HepG2 (cell line): Measurements from ENCODE around the gene SMURF1. TPM values are rescaled to one million over a fixed set of nuclear protein-coding genes. Genes with fewer than 3 reads are reported as not detected.
A peak's percentile ranks its signal among the peaks of the same experiment; 100 is the strongest.

Experiments
- CBX5 ChIP-seq: sonication (generic); formaldehyde crosslinking; IDR thresholded peaks from 2 replicates; pipeline ENCODE4 v1.4.0; 2020; ENCODE audit warnings: missing genetic modification reagents, borderline replicate concordance
- CEBPG ChIP-seq: IDR thresholded peaks from 2 replicates; pipeline ENCODE4 v1.6.1; 2016
- GABPA ChIP-seq, 2 experiments: IDR thresholded peaks; 2 replicates each; pipeline ENCODE4 v1.6.1; 2011 to 2016; ENCODE audit warnings: low read depth in 2 of 2, low read length in 1 of 2, missing biosample characterization in 1 of 2, missing genetic modification characterization in 1 of 2
- GZF1 ChIP-seq: sonication (generic); formaldehyde crosslinking; IDR thresholded peaks from 2 replicates; pipeline ENCODE4 v1.5.1; 2020; ENCODE audit warnings: mild to moderate bottlenecking, missing genetic modification reagents
- HDAC1 ChIP-seq: sonication (generic); formaldehyde crosslinking; IDR thresholded peaks from 2 replicates; pipeline ENCODE4 v1.5.1; 2020; ENCODE audit warnings: mild to moderate bottlenecking, missing genetic modification reagents
- JUND ChIP-seq: sonication (generic); formaldehyde crosslinking; IDR thresholded peaks from 2 replicates; pipeline ENCODE4 v1.8.0; 2022; ENCODE audit warnings: mild to moderate bottlenecking, missing genetic modification reagents
- TBL1XR1 ChIP-seq: fragments of 150-350 bp; IDR thresholded peaks from 2 replicates; pipeline ENCODE4 v1.6.1; 2014; ENCODE audit warnings: borderline replicate concordance, low read length; ENCODE audit not compliant: partially characterized antibody
- THAP11 ChIP-seq: IDR thresholded peaks from 2 replicates; pipeline ENCODE4 v1.6.1; 2016; ENCODE audit warnings: missing biosample characterization, missing genetic modification reagents
- WIZ ChIP-seq: sonication (generic); formaldehyde crosslinking; IDR thresholded peaks from 2 replicates; pipeline ENCODE4 v1.5.1; 2020; ENCODE audit warnings: mild to moderate bottlenecking, missing genetic modification reagents
- ZNF790 ChIP-seq: sonication (generic); formaldehyde crosslinking; IDR thresholded peaks from 2 replicates; pipeline ENCODE4 v1.8.0; 2022; ENCODE audit warnings: missing genetic modification reagents, mild to moderate bottlenecking, borderline replicate concordance
- ZSCAN9 ChIP-seq: IDR thresholded peaks from 2 replicates; pipeline ENCODE4 v1.6.1; 2016; ENCODE audit warnings: borderline replicate concordance
- polyA plus RNA-seq, 8 experiments: library from polyadenylated mRNA; depleted of rRNA in 3 of 8; stranded (reverse) in 7 of 8; unstranded in 1 of 8; fragments of >200 nt; fragmentation: Illumina TruSeq in 4 of 8; extraction: Trizol in 4 of 8; gene quantifications; 2 replicates each; pipeline versions ENCODE4 v1.2.1 to v1.2.3, GENCODE V29; 2011 to 2016; ENCODE audit warnings: low read depth in 4 of 8, missing spikeins in 1 of 8, mixed read lengths in 1 of 8; ENCODE audit not compliant: insufficient read depth in 1 of 8
- total RNA-seq, 5 experiments: library from RNA; depleted of rRNA; stranded (reverse); fragments of >200 nt; fragmentation: Illumina TruSeq; extraction: Trizol; gene quantifications; 2 replicates each; pipeline ENCODE4 v1.2.3, GENCODE V29; 2016; ENCODE audit warnings: low read depth in 1 of 5
- TF ChIP-seq, protein P1 (sequence below): sonication (generic); formaldehyde crosslinking; IDR thresholded peaks from 2 replicates; pipeline ENCODE4 v1.4.0; 2020; ENCODE audit warnings: mild to moderate bottlenecking, missing genetic modification reagents
- TF ChIP-seq, protein P2 (sequence below): sonication (generic); formaldehyde crosslinking; IDR thresholded peaks from 2 replicates; pipeline ENCODE4 v1.5.0; 2020; ENCODE audit warnings: mild to moderate bottlenecking, missing genetic modification reagents
- TF ChIP-seq, protein P3 (sequence below), 2 experiments: IDR thresholded peaks; 2 replicates each; pipeline ENCODE4 v1.6.1; 2011 to 2012; ENCODE audit warnings: low read length in 2 of 2, borderline replicate concordance in 1 of 2, low read depth in 1 of 2, mild to moderate bottlenecking in 1 of 2, moderate library complexity in 1 of 2

Gene SMURF1
- total and polyA plus RNA-seq, 2 of the 13 experiments (the other 11 are each of a cell fraction or from before 2014, with no cell fraction given) = 8.3 to 11.1 TPM

DNA sequence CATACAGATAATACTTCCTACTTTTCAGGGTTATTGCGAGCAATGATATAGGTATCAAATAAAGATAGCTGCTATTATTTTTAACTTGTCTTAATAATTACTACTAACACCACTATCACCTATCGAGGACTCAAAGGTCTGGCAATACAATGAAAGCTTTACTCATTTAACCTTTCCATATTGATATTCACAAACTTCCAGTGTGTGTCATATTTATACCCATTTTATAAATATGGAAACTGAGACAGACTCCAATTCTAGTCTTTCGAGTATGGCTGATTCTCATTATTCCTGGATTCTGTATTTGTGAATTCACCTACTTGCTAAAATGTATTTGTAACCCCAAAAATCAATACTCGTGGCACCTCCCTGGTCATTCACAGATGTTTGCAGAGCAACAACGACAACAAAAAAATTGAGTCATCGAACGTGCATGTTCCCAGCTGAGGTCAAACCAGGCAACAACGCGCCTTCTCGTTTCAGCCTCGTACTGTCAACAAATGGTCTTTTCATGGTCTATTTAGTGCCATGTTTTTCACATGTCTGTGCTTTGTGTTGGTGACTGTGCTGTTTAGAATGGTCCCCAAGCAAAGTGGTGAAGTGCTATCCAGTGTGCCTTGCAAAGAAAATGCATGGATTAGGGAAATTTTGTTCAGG, 51.7 kb downstream of the SMURF1 start (continued):
- no peak for TF ChIP-seq WIZ (CRISPR knock-in tag)
- no peak for TF ChIP-seq GABPA (IDR thresholded peaks at IDR 0.05; ENCODE audit: low read depth, low read length)
- no peak for TF ChIP-seq GABPA (CRISPR knock-in tag; IDR thresholded peaks at IDR 0.05; ENCODE audit: low read depth)
- TF ChIP-seq, protein P1, sequence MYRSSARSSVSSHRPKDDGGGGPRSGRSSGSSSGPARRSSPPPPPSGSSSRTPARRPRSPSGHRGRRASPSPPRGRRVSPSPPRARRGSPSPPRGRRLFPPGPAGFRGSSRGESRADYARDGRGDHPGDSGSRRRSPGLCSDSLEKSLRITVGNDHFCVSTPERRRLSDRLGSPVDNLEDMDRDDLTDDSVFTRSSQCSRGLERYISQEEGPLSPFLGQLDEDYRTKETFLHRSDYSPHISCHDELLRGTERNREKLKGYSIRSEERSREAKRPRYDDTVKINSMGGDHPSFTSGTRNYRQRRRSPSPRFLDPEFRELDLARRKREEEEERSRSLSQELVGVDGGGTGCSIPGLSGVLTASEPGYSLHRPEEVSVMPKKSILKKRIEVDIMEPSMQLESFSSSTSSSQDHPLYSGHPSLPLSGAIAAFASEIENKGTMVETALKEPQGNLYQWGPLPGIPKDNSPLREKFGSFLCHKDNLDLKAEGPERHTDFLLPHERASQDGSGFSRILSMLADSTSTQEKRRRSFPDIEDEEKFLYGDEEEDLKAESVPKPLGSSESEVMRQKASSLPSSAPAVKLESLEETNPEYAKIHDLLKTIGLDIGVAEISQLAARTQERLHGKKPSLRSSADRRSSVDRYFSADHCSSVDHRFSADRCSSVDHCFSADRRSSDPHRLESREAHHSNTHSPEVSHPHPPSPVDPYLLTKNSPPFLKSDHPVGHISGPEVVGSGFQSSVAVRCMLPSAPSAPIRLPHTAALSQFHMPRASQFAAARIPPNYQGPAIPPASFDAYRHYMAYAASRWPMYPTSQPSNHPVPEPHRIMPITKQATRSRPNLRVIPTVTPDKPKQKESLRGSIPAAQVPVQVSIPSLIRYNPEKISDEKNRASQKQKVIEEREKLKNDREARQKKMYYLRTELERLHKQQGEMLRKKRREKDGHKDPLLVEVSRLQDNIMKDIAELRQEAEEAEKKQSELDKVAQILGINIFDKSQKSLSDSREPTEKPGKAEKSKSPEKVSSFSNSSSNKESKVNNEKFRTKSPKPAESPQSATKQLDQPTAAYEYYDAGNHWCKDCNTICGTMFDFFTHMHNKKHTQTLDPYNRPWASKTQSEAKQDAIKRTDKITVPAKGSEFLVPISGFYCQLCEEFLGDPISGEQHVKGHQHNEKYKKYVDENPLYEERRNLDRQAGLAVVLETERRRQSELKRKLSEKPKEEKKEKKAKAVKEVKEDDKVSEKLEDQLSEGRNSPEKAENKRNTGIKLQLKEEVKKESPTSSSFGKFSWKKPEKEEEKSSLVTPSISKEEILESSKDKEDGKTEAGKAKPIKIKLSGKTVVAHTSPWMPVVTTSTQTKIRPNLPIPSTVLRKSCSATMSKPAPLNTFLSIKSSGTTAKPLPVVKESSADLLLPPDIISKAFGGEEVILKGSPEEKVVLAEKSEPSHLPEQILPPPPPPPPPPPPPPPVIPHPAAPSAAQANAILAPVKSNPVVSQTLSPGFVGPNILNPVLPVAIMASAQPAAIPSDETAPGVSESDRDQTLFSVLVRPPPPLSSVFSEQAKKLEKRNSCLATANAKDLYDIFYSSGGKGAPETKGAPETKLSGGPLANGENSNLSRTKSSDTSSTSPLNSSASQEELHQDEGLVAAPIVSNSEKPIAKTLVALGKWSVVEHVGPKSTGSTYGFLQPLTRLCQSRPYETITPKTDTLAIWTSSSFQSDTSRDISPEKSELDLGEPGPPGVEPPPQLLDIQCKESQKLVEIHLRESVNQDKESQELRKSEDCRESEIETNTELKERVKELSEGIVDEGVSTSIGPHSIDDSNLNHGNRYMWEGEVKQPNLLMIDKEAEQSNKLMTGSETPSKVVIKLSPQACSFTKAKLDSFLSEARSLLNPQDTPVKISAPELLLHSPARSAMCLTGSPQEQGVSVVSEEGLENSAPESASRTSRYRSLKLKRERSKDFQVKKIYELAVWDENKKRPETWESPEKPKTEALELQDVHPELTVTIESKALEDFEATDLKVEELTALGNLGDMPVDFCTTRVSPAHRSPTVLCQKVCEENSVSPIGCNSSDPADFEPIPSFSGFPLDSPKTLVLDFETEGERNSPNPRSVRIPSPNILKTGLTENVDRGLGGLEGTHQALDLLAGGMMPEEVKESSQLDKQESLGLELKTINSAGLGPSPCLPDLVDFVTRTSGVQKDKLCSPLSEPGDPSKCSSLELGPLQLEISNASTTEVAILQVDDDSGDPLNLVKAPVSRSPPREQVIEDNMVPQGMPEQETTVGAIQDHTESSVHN (CRISPR knock-in tag) = no peak
- TF ChIP-seq GZF1 (CRISPR knock-in tag) = no peak
- TF ChIP-seq, protein P2, sequence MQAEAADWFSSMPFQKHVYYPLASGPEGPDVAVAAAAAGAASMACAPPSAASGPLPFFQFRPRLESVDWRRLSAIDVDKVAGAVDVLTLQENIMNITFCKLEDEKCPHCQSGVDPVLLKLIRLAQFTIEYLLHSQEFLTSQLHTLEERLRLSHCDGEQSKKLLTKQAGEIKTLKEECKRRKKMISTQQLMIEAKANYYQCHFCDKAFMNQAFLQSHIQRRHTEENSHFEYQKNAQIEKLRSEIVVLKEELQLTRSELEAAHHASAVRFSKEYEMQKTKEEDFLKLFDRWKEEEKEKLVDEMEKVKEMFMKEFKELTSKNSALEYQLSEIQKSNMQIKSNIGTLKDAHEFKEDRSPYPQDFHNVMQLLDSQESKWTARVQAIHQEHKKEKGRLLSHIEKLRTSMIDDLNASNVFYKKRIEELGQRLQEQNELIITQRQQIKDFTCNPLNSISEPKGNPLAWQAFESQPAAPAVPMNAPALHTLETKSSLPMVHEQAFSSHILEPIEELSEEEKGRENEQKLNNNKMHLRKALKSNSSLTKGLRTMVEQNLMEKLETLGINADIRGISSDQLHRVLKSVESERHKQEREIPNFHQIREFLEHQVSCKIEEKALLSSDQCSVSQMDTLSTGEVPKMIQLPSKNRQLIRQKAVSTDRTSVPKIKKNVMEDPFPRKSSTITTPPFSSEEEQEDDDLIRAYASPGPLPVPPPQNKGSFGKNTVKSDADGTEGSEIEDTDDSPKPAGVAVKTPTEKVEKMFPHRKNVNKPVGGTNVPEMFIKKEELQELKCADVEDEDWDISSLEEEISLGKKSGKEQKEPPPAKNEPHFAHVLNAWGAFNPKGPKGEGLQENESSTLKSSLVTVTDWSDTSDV (CRISPR knock-in tag) = no peak
- TF ChIP-seq ZSCAN9 = 0 out of 2 replicates have a peak, but pooled peaks have one; percentile 42
- peak; percentile 56; the same call in 1 of the 2 replicates for TF ChIP-seq THAP11 (CRISPR knock-in tag)
- TF ChIP-seq JUND (CRISPR knock-in tag) = peak; percentile 79
- peak; percentile 85 for TF ChIP-seq HDAC1 (CRISPR knock-in tag)
- TF ChIP-seq, protein P3, sequence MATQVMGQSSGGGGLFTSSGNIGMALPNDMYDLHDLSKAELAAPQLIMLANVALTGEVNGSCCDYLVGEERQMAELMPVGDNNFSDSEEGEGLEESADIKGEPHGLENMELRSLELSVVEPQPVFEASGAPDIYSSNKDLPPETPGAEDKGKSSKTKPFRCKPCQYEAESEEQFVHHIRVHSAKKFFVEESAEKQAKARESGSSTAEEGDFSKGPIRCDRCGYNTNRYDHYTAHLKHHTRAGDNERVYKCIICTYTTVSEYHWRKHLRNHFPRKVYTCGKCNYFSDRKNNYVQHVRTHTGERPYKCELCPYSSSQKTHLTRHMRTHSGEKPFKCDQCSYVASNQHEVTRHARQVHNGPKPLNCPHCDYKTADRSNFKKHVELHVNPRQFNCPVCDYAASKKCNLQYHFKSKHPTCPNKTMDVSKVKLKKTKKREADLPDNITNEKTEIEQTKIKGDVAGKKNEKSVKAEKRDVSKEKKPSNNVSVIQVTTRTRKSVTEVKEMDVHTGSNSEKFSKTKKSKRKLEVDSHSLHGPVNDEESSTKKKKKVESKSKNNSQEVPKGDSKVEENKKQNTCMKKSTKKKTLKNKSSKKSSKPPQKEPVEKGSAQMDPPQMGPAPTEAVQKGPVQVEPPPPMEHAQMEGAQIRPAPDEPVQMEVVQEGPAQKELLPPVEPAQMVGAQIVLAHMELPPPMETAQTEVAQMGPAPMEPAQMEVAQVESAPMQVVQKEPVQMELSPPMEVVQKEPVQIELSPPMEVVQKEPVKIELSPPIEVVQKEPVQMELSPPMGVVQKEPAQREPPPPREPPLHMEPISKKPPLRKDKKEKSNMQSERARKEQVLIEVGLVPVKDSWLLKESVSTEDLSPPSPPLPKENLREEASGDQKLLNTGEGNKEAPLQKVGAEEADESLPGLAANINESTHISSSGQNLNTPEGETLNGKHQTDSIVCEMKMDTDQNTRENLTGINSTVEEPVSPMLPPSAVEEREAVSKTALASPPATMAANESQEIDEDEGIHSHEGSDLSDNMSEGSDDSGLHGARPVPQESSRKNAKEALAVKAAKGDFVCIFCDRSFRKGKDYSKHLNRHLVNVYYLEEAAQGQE (IDR thresholded peaks at IDR 0.05; ENCODE audit: borderline replicate concordance in 1 of 2, low read depth in 1 of 2, low read length in 2 of 2) = peak in 1 of 2 experiments; percentile 49; a peak in 1 of 4 replicates
- peak; percentile 76 for TF ChIP-seq CEBPG (CRISPR knock-in tag)
- peak; percentile 84 for TF ChIP-seq TBL1XR1
- peak; percentile 65; the same call in 1 of the 2 replicates for TF ChIP-seq CBX5 (CRISPR knock-in tag)
- no peak for TF ChIP-seq ZNF790 (CRISPR knock-in tag)
